Astrocyte (in vitro differentiated cells and primary cell): ENCODE measurements around the gene WASHC3. TPM values are rescaled to one million over a fixed set of nuclear protein-coding genes. Genes with fewer than 3 reads are reported as not detected.
"Not testable (repeated sequence)": the region's sequence is repeated elsewhere in the genome, so short reads cannot be mapped to it uniquely, and the experiment has no call there.

Experiments
- DNase-seq: peaks from one replicate; pipeline ENCODE4 v3.0.0-alpha.2; 2010; ENCODE audit warnings: low read depth
- FAIRE-seq: peaks from 2 replicates; lab custom pipeline; 2011; peaks lifted over from hg19 to GRCh38; lab: Jason Lieb, UNC
- H2AFZ ChIP-seq: 2 replicates; pipeline ENCODE4 v1.6.0; 2012; ENCODE audit warnings: low read depth, low read length, inconsistent platforms
- H3K27ac ChIP-seq: 2 replicates; pipeline ENCODE4 v1.5.1; 2011; ENCODE audit warnings: low read depth, low read length, inconsistent platforms
- H3K27me3 ChIP-seq: 2 replicates; pipeline ENCODE4 v1.6.0; 2011; ENCODE audit warnings: low read length, inconsistent platforms; ENCODE audit not compliant: insufficient read depth
- H3K36me3 ChIP-seq: 2 replicates; pipeline ENCODE4 v1.5.1; 2011; ENCODE audit warnings: low read length, inconsistent platforms; ENCODE audit not compliant: insufficient read depth
- H3K4me1 ChIP-seq: 2 replicates; pipeline ENCODE4 v1.5.1; 2011; ENCODE audit warnings: low read length, inconsistent platforms; ENCODE audit not compliant: insufficient read depth
- H3K4me2 ChIP-seq: 2 replicates; pipeline ENCODE4 v1.6.0; 2012; ENCODE audit warnings: low read length, inconsistent platforms
- H3K4me3 ChIP-seq: 2 replicates; pipeline ENCODE4 v1.5.1; 2011; ENCODE audit warnings: low read depth, mild to moderate bottlenecking, low read length, inconsistent platforms; ENCODE audit not compliant: insufficient read depth
- H3K79me2 ChIP-seq: 2 replicates; pipeline ENCODE4 v1.6.0; 2012; ENCODE audit warnings: mild to moderate bottlenecking, low read length, inconsistent platforms; ENCODE audit not compliant: insufficient read depth
- H3K9ac ChIP-seq: 2 replicates; pipeline ENCODE4 v1.6.0; 2012; ENCODE audit warnings: mild to moderate bottlenecking, low read length, inconsistent platforms
- H3K9me3 ChIP-seq: 2 replicates; pipeline ENCODE4 v1.5.1; 2012; ENCODE audit warnings: low read depth, mild to moderate bottlenecking, low read length, inconsistent platforms; ENCODE audit not compliant: insufficient read depth
- H4K20me1 ChIP-seq: 2 replicates; pipeline ENCODE4 v1.6.0; 2012; ENCODE audit warnings: low read length, inconsistent platforms; ENCODE audit not compliant: insufficient read depth
- H3K27ac Mint-ChIP-seq: one replicate; pipeline ENCODE4 v1.8.0; 2021; ENCODE audit warnings: mild to moderate bottlenecking, mixed read lengths; ENCODE audit not compliant: unreplicated experiment
- H3K27me3 Mint-ChIP-seq: one replicate; pipeline ENCODE4 v1.8.0; 2021; ENCODE audit warnings: low read depth, mixed read lengths; ENCODE audit not compliant: unreplicated experiment
- H3K36me3 Mint-ChIP-seq: one replicate; pipeline ENCODE4 v1.8.0; 2021; ENCODE audit warnings: low read depth, mixed read lengths; ENCODE audit not compliant: unreplicated experiment
- H3K4me1 Mint-ChIP-seq: one replicate; pipeline ENCODE4 v1.8.0; 2021; ENCODE audit warnings: low read depth, mixed read lengths; ENCODE audit not compliant: unreplicated experiment
- H3K4me3 Mint-ChIP-seq: one replicate; pipeline ENCODE4 v1.8.0; 2021; ENCODE audit warnings: mild to moderate bottlenecking, moderate library complexity, mixed read lengths; ENCODE audit not compliant: unreplicated experiment
- H3K9me3 Mint-ChIP-seq: one replicate; pipeline ENCODE4 v1.8.0; 2021; ENCODE audit warnings: mild to moderate bottlenecking, mixed read lengths; ENCODE audit not compliant: unreplicated experiment
- EZH2 ChIP-seq: IDR thresholded peaks from 2 replicates; pipeline ENCODE4 v1.6.1; 2012; ENCODE audit warnings: mild to moderate bottlenecking, low read length, inconsistent platforms; ENCODE audit not compliant: insufficient read depth
- total RNA-seq: library from RNA; stranded (reverse); gene quantifications from 2 replicates; pipeline ENCODE4 v1.2.1, GENCODE V29; 2021
- TF ChIP-seq, protein P1 (sequence below): IDR thresholded peaks from 2 replicates; pipeline ENCODE4 v1.5.1; 2011; ENCODE audit warnings: low read depth, mild to moderate bottlenecking, inconsistent platforms, low read length, moderate library complexity; ENCODE audit not compliant: insufficient read depth

The WASHC3 gene
- total RNA-seq, 1 donor from 2014 or later = 22.6 TPM

DNA sequence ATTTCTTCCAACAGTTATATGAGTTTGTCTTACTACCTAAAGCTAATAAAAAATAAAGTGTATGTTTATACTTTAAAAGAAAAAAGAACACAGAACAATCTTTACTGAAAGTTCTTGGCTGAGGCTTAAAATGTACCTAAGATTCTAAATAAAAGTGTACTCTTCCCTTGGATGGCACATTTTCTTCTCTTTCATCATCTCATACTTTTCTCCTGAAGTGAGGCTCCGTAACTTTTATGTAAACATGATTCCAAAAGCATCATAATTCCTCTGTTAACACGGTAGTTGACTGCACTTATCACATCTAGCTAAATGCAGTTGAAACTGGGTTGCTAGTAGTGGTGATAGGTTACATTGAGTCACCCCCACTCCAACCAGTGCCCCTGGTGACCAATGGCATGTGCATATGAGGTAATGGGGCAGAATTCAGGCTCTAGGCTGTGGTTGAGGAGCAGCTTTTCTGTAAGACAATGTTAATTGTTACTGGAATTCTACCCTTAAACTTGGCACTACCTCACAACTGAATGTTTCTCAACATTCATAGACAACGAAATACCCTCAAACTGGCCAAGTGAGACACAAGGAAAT lies 38.4 kb downstream of the WASHC3 start:
- no peak overlapping the region for H3K27ac Mint-ChIP-seq
- no peak for TF ChIP-seq EZH2
- TF ChIP-seq, protein P1, sequence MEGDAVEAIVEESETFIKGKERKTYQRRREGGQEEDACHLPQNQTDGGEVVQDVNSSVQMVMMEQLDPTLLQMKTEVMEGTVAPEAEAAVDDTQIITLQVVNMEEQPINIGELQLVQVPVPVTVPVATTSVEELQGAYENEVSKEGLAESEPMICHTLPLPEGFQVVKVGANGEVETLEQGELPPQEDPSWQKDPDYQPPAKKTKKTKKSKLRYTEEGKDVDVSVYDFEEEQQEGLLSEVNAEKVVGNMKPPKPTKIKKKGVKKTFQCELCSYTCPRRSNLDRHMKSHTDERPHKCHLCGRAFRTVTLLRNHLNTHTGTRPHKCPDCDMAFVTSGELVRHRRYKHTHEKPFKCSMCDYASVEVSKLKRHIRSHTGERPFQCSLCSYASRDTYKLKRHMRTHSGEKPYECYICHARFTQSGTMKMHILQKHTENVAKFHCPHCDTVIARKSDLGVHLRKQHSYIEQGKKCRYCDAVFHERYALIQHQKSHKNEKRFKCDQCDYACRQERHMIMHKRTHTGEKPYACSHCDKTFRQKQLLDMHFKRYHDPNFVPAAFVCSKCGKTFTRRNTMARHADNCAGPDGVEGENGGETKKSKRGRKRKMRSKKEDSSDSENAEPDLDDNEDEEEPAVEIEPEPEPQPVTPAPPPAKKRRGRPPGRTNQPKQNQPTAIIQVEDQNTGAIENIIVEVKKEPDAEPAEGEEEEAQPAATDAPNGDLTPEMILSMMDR = no peak
- peaks cover 4% of the 10 kb centered on the region for H3K36me3 Mint-ChIP-seq
- no peak overlapping the region for H3K4me2 ChIP-seq
- H3K27ac ChIP-seq = no peak overlapping the region
- H2AFZ ChIP-seq = no peak overlapping the region
- H3K4me1 ChIP-seq = no peaks in the 10 kb centered on the region
- no peaks in the 10 kb centered on the region for H3K27me3 ChIP-seq
- no peaks in the 10 kb centered on the region for H3K79me2 ChIP-seq
- no peak overlapping the region for H3K4me3 Mint-ChIP-seq
- peaks cover 2% of the 10 kb centered on the region for H3K4me1 Mint-ChIP-seq
- no peaks in the 10 kb centered on the region for H3K9me3 ChIP-seq
- no peak overlapping the region for H3K4me3 ChIP-seq
- H4K20me1 ChIP-seq = no peaks in the 10 kb centered on the region
- H3K9ac ChIP-seq = no peak overlapping the region
- H3K27me3 Mint-ChIP-seq = no peaks in the 10 kb centered on the region
- H3K9me3 Mint-ChIP-seq = no peaks in the 10 kb centered on the region
- DNase-seq (peak; percentile 86), FAIRE-seq (no peak)
- H3K36me3 ChIP-seq = peaks cover 7% of the 10 kb centered on the region

DNA sequence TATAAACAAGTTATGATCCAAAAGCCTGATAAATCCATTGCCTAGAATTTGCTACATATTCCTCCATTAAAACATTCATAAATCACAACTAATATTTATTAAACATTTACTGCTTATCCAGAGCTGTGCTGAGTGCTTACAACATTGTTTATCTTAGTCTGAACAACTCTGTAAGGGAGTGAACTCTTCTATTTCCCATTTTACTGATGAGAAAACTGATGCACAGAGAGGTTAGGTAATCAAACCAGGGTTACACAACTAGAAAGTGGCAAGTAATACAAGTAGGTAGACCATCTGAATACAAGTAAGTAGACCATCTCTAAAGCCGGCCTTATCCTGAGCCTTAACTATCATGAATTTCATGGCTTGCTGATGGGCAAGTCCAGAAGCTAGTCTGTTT lies 39.5 kb downstream of the WASHC3 start:
- no peak overlapping the region for H3K27ac Mint-ChIP-seq
- H3K9ac ChIP-seq = no peak overlapping the region
- H2AFZ ChIP-seq = no peak overlapping the region
- H3K4me1 ChIP-seq = no peaks in the 10 kb centered on the region
- H3K36me3 ChIP-seq = peaks cover 7% of the 10 kb centered on the region
- no peaks in the 10 kb centered on the region for H3K27me3 ChIP-seq
- no peaks in the 10 kb centered on the region for H3K79me2 ChIP-seq
- H3K36me3 Mint-ChIP-seq = peaks cover 10% of the 10 kb centered on the region
- peaks cover 2% of the 10 kb centered on the region for H3K4me1 Mint-ChIP-seq
- no peak overlapping the region for H3K4me2 ChIP-seq
- TF ChIP-seq EZH2 = no peak
- TF ChIP-seq, protein P1 = no peak
- no peak overlapping the region for H3K4me3 ChIP-seq
- H3K9me3 ChIP-seq = no peaks in the 10 kb centered on the region
- no peak for FAIRE-seq
- no peak overlapping the region for H3K27ac ChIP-seq
- no peak overlapping the region for H3K4me3 Mint-ChIP-seq
- no peak for DNase-seq
- peaks cover 5% of the 10 kb centered on the region for H3K9me3 Mint-ChIP-seq
- no peaks in the 10 kb centered on the region for H3K27me3 Mint-ChIP-seq
- H4K20me1 ChIP-seq = no peaks in the 10 kb centered on the region

GRCh38 chr12:102021540-102022246 lies 40.1 kb downstream of the WASHC3 start:
- Histone ChIP-seq H3K27ac (no peak overlapping the region), H2AFZ (no peak overlapping the region), H3K4me1 (no peaks in the 10 kb centered on the region), H3K4me3 (no peak overlapping the region), H3K79me2 (no peaks in the 10 kb centered on the region), H3K9me3 (no peaks in the 10 kb centered on the region), H3K9ac (no peak overlapping the region), H3K27me3 (no peaks in the 10 kb centered on the region), H3K36me3 (peaks cover 7% of the 10 kb centered on the region), H3K4me2 (no peak overlapping the region), H4K20me1 (no peaks in the 10 kb centered on the region)
- H3K4me3 Mint-ChIP-seq = no peak overlapping the region
- H3K27me3 Mint-ChIP-seq = no peaks in the 10 kb centered on the region
- peaks cover 2% of the 10 kb centered on the region for H3K4me1 Mint-ChIP-seq
- FAIRE-seq = no peak
- TF ChIP-seq, protein P1 = no peak
- no peak for TF ChIP-seq EZH2
- peaks cover 5% of the 10 kb centered on the region for H3K9me3 Mint-ChIP-seq
- H3K36me3 Mint-ChIP-seq = peaks cover 10% of the 10 kb centered on the region
- no peak for DNase-seq
- no peak overlapping the region for H3K27ac Mint-ChIP-seq

DNA sequence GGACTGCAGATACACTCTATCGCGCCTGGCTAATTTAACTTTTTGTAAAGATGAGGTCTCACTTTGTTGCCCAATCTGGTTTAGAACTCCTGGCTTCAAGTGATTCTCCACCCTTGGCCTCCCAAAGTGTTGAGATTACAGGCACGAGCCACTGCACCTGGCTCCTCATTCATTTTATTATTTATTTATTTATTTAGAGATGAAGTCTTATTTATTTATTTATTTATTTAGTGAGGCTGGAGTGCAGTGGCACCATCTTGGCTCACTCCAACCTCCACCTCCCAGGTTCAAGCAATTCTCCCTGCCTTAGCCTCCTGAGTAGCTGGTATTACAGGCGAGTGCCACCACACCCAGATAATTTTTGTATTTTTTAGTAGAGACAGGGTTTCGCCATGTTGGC lies 43.2 kb downstream of the WASHC3 start:
- not testable (repeated sequence) for H3K27me3 ChIP-seq, H4K20me1 ChIP-seq, H3K27me3 Mint-ChIP-seq, FAIRE-seq, H3K4me3 ChIP-seq, H3K4me1 ChIP-seq, H3K9me3 ChIP-seq, H3K36me3 ChIP-seq, H2AFZ ChIP-seq, H3K4me2 ChIP-seq, H3K27ac Mint-ChIP-seq, H3K4me3 Mint-ChIP-seq, H3K27ac ChIP-seq, H3K9ac ChIP-seq, DNase-seq, H3K4me1 Mint-ChIP-seq, H3K9me3 Mint-ChIP-seq, H3K79me2 ChIP-seq
- peaks cover 10% of the 10 kb centered on the region for H3K36me3 Mint-ChIP-seq
